Glutamatergic neuron (in vitro differentiated cells): ENCODE data around the gene FAM149B1. TPM values are rescaled to one million over a fixed set of nuclear protein-coding genes. Genes with fewer than 3 reads are reported as not detected.
"Not testable (repeated sequence)": the region's sequence is repeated elsewhere in the genome, so short reads cannot be mapped to it uniquely, and the experiment has no call there.

Experiments
- DNase-seq: peaks from one replicate; pipeline ENCODE4 v3.0.0; 2022
- H3K27ac Mint-ChIP-seq: one replicate; pipeline ENCODE4 v1.8.0; 2020; ENCODE audit warnings: mild to moderate bottlenecking, mixed read lengths, inconsistent platforms; ENCODE audit not compliant: unreplicated experiment
- H3K27me3 Mint-ChIP-seq: one replicate; pipeline ENCODE4 v1.8.0; 2020; ENCODE audit warnings: mild to moderate bottlenecking, moderate library complexity, mixed read lengths, inconsistent platforms; ENCODE audit not compliant: unreplicated experiment
- H3K36me3 Mint-ChIP-seq: one replicate; pipeline ENCODE4 v1.8.0; 2020; ENCODE audit warnings: mild to moderate bottlenecking, mixed read lengths, inconsistent platforms; ENCODE audit not compliant: unreplicated experiment
- H3K4me1 Mint-ChIP-seq: one replicate; pipeline ENCODE4 v1.8.0; 2020; ENCODE audit warnings: mild to moderate bottlenecking, low read depth, mixed read lengths, inconsistent platforms; ENCODE audit not compliant: unreplicated experiment
- H3K4me3 Mint-ChIP-seq: one replicate; pipeline ENCODE4 v1.8.0; 2020; ENCODE audit warnings: mild to moderate bottlenecking, mixed read lengths, inconsistent platforms; ENCODE audit not compliant: unreplicated experiment
- H3K9me3 Mint-ChIP-seq: one replicate; pipeline ENCODE4 v1.8.0; 2020; ENCODE audit warnings: mild to moderate bottlenecking, moderate library complexity, mixed read lengths, inconsistent platforms; ENCODE audit not compliant: unreplicated experiment
- CTCF ChIP-seq: fragments of 200-600 bp; sonication (generic); IDR thresholded peaks from one replicate; pipeline ENCODE4 v1.5.0; 2021; ENCODE audit not compliant: partially characterized antibody, unreplicated experiment
- total RNA-seq: library from RNA; stranded (reverse); fragmentation: NEBNext Ultra II Directional; extraction: Animal tissue kit (Norgen Biotek cat#: 25700); gene quantifications from one replicate; pipeline ENCODE4 v1.2.1, GENCODE V29; 2021; ENCODE audit not compliant: unreplicated experiment

FAM149B1 gene
- total RNA-seq, 1 donor from 2014 or later = 31.3 TPM

GRCh38 chr10:73131913-73132686, 35.8 kb upstream of the FAM149B1 start:
- no peaks in the 10 kb centered on the region for H3K36me3 Mint-ChIP-seq
- no peak overlapping the region for H3K27ac Mint-ChIP-seq
- no peaks in the 10 kb centered on the region for H3K27me3 Mint-ChIP-seq
- H3K4me3 Mint-ChIP-seq = no peak overlapping the region
- H3K9me3 Mint-ChIP-seq = no peaks in the 10 kb centered on the region
- DNase-seq = no peak
- H3K4me1 Mint-ChIP-seq = peaks cover 2% of the 10 kb centered on the region
- TF ChIP-seq CTCF = no peak

GRCh38 chr10:73134727-73135126, 33.2 kb upstream of the FAM149B1 start:
- Mint-ChIP-seq H3K9me3 (no peaks in the 10 kb centered on the region), H3K36me3 (no peaks in the 10 kb centered on the region), H3K4me1 (peaks cover 2% of the 10 kb centered on the region), H3K27me3 (no peaks in the 10 kb centered on the region), H3K27ac (no peak overlapping the region), H3K4me3 (no peak overlapping the region)
- no peak for TF ChIP-seq CTCF
- no peak for DNase-seq

- Mint-ChIP-seq H3K9me3 (no peaks in the 10 kb centered on the region), H3K36me3 (no peaks in the 10 kb centered on the region), H3K27ac (no peak overlapping the region), H3K4me1 (peaks cover 2% of the 10 kb centered on the region), H3K27me3 (no peaks in the 10 kb centered on the region), H3K4me3 (no peak overlapping the region)
- no peak for TF ChIP-seq CTCF
- no peak for DNase-seq
These were observed 31.3 kb upstream of the FAM149B1 start for GRCh38 chr10:73136627-73137026.

- Mint-ChIP-seq H3K27ac (no peak overlapping the region), H3K9me3 (no peaks in the 10 kb centered on the region), H3K4me3 (no peak overlapping the region), H3K36me3 (no peaks in the 10 kb centered on the region), H3K27me3 (no peaks in the 10 kb centered on the region), H3K4me1 (no peaks in the 10 kb centered on the region)
- no peak for TF ChIP-seq CTCF
- DNase-seq = no peak
These were observed 28.7 kb upstream of the FAM149B1 start for GRCh38 chr10:73139251-73139650.

GRCh38 chr10:73141603-73142002, 26.3 kb upstream of the FAM149B1 start:
- H3K36me3 Mint-ChIP-seq = no peaks in the 10 kb centered on the region
- no peaks in the 10 kb centered on the region for H3K4me1 Mint-ChIP-seq
- no peak for DNase-seq
- TF ChIP-seq CTCF = no peak
- H3K4me3 Mint-ChIP-seq = no peak overlapping the region
- H3K27ac Mint-ChIP-seq = no peak overlapping the region
- H3K27me3 Mint-ChIP-seq = no peaks in the 10 kb centered on the region
- H3K9me3 Mint-ChIP-seq = no peaks in the 10 kb centered on the region

GRCh38 chr10:73150633-73151413, 17.1 kb upstream of the FAM149B1 start:
- H3K4me3 Mint-ChIP-seq, DNase-seq, H3K27ac Mint-ChIP-seq, H3K4me1 Mint-ChIP-seq, H3K9me3 Mint-ChIP-seq, H3K36me3 Mint-ChIP-seq, H3K27me3 Mint-ChIP-seq: not testable (repeated sequence)
